Measurements from ENCODE around the gene MPP2. TPM values are rescaled to one million over a fixed set of nuclear protein-coding genes. Genes with fewer than 3 reads are reported as not detected.

MPP2 gene
- total RNA-seq, 1 experiment from 2014 or later = 5.6 TPM

DNA sequence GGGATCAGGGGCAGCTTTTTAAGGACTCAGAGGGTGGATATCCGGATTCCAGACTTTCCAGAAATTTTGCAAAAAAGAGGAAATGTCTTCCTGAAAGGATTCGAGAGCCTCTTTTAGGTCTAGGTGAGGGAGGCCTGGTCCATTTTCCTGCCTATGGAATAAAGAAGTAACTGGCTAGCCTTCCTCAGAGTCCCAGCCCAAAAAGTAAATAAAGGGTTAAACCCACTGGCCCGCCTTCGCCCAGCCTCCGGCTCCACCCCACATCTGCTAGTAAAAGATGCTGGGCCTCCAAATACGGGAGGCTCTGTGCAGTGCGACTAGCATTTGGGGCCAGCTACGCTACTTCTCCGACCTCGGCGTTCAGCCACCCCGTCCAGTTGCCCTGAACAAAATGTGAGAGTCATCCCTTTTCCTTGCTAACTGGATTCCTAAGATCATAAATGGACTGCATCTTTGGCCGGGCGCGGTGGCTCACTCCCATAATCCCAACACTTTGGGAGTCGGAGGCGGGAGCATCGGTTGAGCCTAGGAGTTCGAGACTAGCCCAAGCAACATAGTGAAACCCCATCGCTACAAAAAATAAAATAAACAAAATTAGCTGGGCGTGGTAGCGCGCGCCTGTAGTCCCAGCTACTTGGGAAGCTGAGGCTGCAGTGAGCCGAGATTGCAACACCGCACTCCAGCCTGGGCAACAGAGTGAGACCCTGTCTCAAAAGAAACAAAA, 824 bp upstream of the MPP2 start:
- H3K27me3 Mint-ChIP-seq (ENCODE audit: insufficient read depth, unreplicated experiment) = peaks cover 15% of the 10 kb centered on the region
- no peaks in the 10 kb centered on the region for H3K4me1 Mint-ChIP-seq (ENCODE audit: low read depth, unreplicated experiment)
- TF ChIP-seq, protein P1, sequence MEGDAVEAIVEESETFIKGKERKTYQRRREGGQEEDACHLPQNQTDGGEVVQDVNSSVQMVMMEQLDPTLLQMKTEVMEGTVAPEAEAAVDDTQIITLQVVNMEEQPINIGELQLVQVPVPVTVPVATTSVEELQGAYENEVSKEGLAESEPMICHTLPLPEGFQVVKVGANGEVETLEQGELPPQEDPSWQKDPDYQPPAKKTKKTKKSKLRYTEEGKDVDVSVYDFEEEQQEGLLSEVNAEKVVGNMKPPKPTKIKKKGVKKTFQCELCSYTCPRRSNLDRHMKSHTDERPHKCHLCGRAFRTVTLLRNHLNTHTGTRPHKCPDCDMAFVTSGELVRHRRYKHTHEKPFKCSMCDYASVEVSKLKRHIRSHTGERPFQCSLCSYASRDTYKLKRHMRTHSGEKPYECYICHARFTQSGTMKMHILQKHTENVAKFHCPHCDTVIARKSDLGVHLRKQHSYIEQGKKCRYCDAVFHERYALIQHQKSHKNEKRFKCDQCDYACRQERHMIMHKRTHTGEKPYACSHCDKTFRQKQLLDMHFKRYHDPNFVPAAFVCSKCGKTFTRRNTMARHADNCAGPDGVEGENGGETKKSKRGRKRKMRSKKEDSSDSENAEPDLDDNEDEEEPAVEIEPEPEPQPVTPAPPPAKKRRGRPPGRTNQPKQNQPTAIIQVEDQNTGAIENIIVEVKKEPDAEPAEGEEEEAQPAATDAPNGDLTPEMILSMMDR (IDR thresholded peaks at IDR 0.05; ENCODE audit: insufficient read depth in 1 of 2, low read depth in 1 of 2, low read length in 1 of 2, severe bottlenecking in 1 of 2, unreplicated experiment in 1 of 2) = no peak
- DNase-seq = peak; percentile 70
- Histone ChIP-seq H3K27me3 (replicated peaks; ENCODE audit: control insufficient read depth, insufficient read depth, low read length) (no peaks in the 10 kb centered on the region), H3K36me3 (ENCODE audit: control insufficient read depth, insufficient read depth, low read length) (no peaks in the 10 kb centered on the region), H3K4me1 (peaks cover 21% of the 10 kb centered on the region), H3K4me3 (ENCODE audit: low read depth, low read length) (no peak overlapping the region), H3K9me3 (no peaks in the 10 kb centered on the region)
- no peaks in the 10 kb centered on the region for H3K9me3 Mint-ChIP-seq (ENCODE audit: unreplicated experiment)
- intact Hi-C loops (cut with micrococcal nuclease; ENCODE audit: unreplicated experiment) = loop anchor here (5.0 kb wide), 1 partner anchor 431 kb away; no protein-coding TSS in a partner anchor
- BruUV-seq (replicated peaks) = no TSS peak
- POLR2A ChIA-PET = no interaction called here
- CTCF ChIA-PET = interaction anchor here (1.1 to 1.5 kb wide), 3 partner anchors 25 to 36 kb away, joined by 3 to 5 read pairs (median 3); no protein-coding TSS in a partner anchor
- peaks cover 6% of the 10 kb centered on the region for H3K36me3 Mint-ChIP-seq (ENCODE audit: insufficient read depth, unreplicated experiment)
- peak overlapping the region; percentile 80 for H3K4me3 Mint-ChIP-seq (ENCODE audit: unreplicated experiment)
- H3K27ac Mint-ChIP-seq (ENCODE audit: unreplicated experiment) = no peak overlapping the region

DNA sequence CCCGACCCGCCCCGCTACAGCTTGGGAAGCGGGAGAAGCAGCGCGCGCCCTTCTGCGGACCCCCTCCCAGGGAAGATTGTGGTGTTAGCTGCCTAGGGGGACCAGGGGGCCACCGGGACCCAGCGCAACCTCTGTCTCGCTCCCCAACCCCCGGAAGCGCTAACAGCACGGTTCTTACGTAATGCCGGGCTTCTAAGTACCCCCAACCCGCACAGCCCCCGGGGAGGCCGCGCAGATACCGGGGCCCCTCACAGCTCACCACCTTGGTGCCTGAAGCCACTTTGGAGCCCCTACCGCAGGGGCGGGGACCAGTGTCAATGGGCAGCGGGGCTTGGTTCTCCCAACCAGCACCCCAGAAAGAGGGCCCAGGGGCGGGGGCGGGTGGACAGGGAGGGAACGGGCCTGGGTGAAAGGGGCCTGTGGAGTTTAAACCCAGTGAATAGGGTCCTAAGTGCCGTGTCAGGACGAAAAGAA, 348 bp downstream of the MPP2 start:
- H3K4me1 Mint-ChIP-seq (ENCODE audit: low read depth, unreplicated experiment) = no peaks in the 10 kb centered on the region
- peaks cover 6% of the 10 kb centered on the region for H3K36me3 Mint-ChIP-seq (ENCODE audit: insufficient read depth, unreplicated experiment)
- no peaks in the 10 kb centered on the region for H3K9me3 ChIP-seq
- ChIA-PET CTCF (interaction anchor here (0.7 to 1.5 kb wide), 4 partner anchors 9 to 37 kb away, joined by 3 to 7 read pairs (median 3); no protein-coding TSS in a partner anchor), POLR2A (no interaction called here)
- no peaks in the 10 kb centered on the region for H3K27me3 ChIP-seq (replicated peaks; ENCODE audit: control insufficient read depth, insufficient read depth, low read length)
- BruUV-seq (replicated peaks) = no TSS peak
- DNase-seq = no peak
- H3K27me3 Mint-ChIP-seq (ENCODE audit: insufficient read depth, unreplicated experiment) = peaks cover 15% of the 10 kb centered on the region
- H3K4me1 ChIP-seq = peaks cover 21% of the 10 kb centered on the region
- no peaks in the 10 kb centered on the region for H3K36me3 ChIP-seq (ENCODE audit: control insufficient read depth, insufficient read depth, low read length)
- intact Hi-C loops (cut with micrococcal nuclease; ENCODE audit: unreplicated experiment) = loop anchor here (5.0 kb wide), 1 partner anchor 430 kb away; no protein-coding TSS in a partner anchor
- peak overlapping the region; percentile 55 for H3K4me3 ChIP-seq (ENCODE audit: low read depth, low read length)
- H3K9me3 Mint-ChIP-seq (ENCODE audit: unreplicated experiment) = no peaks in the 10 kb centered on the region
- peak overlapping the region; percentile 80 for H3K4me3 Mint-ChIP-seq (ENCODE audit: unreplicated experiment)
- no peak overlapping the region for H3K27ac Mint-ChIP-seq (ENCODE audit: unreplicated experiment)
- TF ChIP-seq, protein P1 (IDR thresholded peaks at IDR 0.05; ENCODE audit: insufficient read depth in 1 of 2, low read depth in 1 of 2, low read length in 1 of 2, severe bottlenecking in 1 of 2, unreplicated experiment in 1 of 2) = no peak

DNA sequence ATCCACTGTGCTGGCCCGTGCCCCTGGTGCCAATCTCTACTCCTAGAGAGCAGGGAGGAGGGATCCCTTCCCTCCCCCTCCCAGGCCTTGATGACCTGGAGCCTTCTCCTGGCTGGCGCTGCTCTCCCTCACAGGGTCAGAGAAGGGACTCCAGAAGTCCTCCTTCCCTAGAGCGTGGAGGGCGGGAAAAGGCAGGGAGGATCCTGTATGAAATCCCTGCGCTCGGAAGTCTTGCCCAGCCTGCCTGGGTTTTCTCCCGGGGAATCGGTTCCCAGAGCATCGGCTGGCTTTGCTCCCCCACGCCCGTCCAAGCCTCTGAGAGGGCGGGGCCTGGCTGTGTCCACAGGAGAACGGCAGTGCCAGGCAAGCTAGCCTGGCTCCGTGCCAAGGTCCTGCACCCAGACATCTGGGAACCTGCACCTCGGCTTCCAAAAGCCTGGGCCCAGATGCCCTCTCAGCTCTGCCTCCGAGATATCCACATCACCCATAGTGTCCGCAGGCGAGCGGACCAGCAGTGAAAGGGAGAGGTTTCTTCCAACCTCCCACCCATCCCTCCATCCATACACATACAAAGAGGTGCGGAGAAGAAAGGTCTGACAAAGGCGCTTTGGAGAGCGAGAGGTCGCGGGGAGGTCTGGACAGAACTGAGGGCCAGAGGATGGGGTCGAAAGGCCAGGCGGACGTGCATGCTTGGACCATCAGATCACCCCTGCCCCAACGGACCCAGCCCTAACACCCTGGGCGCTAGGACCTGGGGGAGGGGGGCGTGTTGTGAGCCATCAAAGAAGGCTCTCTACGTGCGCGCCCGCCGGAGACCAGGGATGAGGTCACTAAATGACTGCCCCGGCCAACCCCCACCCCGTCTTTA, 1.1 kb downstream of the MPP2 start:
- ChIA-PET CTCF (interaction anchor here (1.2 to 1.5 kb wide), 3 partner anchors 25 to 38 kb away, joined by 3 to 7 read pairs (median 3); no protein-coding TSS in a partner anchor), POLR2A (no interaction called here)
- H3K4me3 ChIP-seq (ENCODE audit: low read depth, low read length) = peak overlapping the region; percentile 55
- TF ChIP-seq, protein P1 (IDR thresholded peaks at IDR 0.05; ENCODE audit: insufficient read depth in 1 of 2, low read depth in 1 of 2, low read length in 1 of 2, severe bottlenecking in 1 of 2, unreplicated experiment in 1 of 2) = no peak
- no peaks in the 10 kb centered on the region for H3K9me3 ChIP-seq
- Mint-ChIP-seq H3K27ac (ENCODE audit: unreplicated experiment) (no peak overlapping the region), H3K4me3 (ENCODE audit: unreplicated experiment) (peak overlapping the region; percentile 80), H3K36me3 (ENCODE audit: insufficient read depth, unreplicated experiment) (peaks cover 6% of the 10 kb centered on the region), H3K27me3 (ENCODE audit: insufficient read depth, unreplicated experiment) (peaks cover 18% of the 10 kb centered on the region), H3K9me3 (ENCODE audit: unreplicated experiment) (no peaks in the 10 kb centered on the region), H3K4me1 (ENCODE audit: low read depth, unreplicated experiment) (no peaks in the 10 kb centered on the region)
- no peaks in the 10 kb centered on the region for H3K36me3 ChIP-seq (ENCODE audit: control insufficient read depth, insufficient read depth, low read length)
- H3K4me1 ChIP-seq = peaks cover 23% of the 10 kb centered on the region
- H3K27me3 ChIP-seq (replicated peaks; ENCODE audit: control insufficient read depth, insufficient read depth, low read length) = no peaks in the 10 kb centered on the region
- intact Hi-C loops (cut with micrococcal nuclease; ENCODE audit: unreplicated experiment) = loop anchor here (5.0 kb wide), 1 partner anchor 429 kb away; no protein-coding TSS in a partner anchor
- peak in 1 of 2 experiments; percentile 56 for DNase-seq
- no TSS peak for BruUV-seq (replicated peaks)

All from Caco-2 (cell line).